ENCODE measurements around the gene TRNT1.

The TRNT1 gene
- total RNA-seq = 54.9 to 73.1 reads per million in 2 donors

DNA sequence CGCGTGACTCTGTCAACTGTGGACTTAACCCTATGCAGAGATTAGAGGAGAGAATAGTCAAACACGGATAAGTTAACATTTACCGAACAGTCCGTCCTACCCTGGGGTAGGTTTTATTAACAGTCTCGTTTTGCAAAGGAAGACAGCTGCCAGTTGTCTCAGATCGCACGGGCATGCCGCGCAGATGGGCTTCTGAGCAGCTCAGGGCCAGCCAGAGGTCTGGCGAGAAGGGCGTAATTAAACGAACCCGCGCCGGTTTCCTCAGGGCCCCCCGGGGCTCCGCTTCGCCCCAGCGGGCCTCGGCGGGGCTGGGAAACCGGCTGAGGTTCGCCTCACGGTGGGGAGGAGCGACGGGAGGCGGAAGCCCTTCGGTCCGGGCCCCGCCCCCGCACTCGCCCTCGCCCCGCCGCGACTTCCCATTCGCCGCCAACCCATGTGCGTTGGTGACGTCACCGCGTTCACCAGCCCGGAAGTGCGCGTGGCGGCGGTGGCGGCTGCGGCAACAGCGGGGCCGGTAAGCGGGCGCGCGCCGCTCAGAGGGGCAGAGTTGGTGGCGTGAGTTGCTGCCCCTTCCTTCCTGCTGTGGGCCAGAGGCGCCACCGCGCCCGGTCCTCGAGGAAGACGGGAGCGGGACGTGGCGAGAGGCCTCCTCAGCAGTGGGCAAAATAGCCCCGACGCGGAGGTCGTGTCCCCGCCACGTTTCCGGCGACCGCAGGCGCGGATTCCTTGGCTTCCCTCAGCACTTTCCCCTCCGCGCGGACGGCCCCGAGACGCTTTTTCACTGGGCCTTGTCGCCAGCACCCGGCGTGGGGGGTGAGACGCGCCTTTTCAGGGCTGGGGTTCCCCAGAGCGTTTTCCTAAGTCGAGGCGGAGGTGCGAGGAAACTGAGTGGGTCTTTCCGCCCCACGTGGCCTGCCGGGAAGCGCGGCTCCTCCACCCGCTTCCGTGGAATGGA, at the start of gene TRNT1:
Gene TRNT1, plus strand, starts transcription at position 464 of the 955 bp plus-strand sequence. CDS start 2,101 bp downstream, outside the sequence.
- DNase-seq = peak; percentile 91

DNA sequence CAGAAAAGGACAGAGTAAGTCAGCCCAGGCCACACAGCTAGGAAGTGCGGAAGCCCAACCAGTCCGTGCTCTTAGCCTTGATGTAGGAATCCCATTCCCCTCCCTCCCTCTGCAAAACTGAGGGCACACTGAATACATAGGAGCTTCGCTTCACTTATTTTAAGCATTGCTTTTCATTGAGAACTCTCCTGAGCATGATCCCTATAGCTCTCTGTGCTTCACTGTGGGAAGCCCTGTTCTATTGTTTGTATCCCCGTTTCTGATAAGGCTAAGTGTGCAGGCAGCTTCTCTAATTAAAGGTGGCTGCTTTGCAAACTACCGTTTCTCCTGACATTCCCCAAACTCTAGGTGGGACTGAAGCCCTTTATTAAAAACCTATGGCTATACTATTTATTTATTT, 46.4 kb upstream of the TRNT1 start:
- no peak for DNase-seq

DNA sequence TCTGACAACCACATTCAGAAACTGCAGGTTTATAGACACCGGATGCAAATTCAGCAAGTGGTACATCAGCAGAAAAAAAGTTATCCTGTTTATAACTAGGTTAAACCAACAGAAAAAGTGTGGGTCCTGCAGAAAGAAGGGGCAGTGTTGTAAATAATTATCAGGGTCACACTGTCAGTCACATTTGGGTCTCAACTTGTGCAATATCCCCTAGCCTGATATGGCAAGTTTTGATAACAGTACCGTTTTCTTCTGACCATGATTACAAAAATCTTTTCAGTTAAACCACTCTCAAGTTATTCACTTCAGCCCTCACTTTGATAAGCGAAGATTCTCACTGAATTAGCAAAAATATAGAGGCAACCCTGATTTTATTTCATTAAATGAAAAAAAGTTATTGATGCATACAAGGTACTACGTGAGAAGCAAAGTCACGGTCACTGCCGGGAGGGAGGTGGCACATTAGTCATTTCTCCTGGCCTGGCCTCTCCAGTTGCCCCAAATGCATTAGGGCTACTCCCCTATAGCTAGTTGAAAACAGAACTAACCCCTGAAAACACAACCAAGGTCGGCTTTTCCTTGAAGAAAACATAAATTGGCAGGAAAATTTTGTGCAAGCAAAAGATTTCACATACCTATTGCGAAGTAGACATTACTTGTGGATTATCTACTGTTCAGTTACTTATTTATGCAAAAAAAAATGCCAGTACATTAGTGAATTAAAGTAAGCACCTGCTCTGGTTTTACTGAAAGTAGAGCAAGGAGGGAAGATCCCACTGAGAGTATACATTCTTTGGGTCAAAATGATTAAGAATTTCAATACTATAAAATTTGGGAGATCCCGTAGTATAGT, 45.1 kb upstream of the TRNT1 start:
- no peak for DNase-seq

DNA sequence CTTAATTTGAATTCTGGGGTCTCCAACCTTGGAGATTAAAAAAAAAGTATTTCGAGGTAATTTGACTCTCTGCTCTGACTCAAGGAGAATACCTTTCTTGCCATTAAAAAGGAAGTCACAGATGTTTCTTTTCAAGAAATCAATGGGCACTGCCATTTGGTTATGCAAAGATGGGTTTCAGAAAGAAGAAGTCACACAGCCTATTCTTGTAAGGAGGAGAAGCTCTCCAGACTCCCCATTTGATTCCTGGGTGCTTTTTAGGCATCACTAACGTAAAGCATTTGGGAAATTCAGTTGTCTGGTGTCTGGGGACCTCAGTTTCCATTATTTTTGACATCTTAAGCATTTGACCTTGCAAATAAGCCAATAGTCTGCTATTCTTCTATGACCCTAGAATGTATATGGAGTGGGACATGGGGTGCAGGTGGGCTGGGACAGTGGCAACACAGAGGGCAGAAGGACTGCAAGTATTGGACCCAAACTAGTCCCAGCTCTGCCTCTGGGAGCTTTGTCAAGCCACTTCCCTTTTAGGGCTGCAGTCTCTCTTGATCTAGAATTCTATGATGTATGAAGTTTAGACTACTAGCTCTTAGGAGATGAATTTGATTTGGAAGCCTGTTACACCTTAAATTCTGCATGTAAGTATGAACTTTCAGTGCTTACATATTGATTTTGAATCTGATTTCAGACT, 44.4 kb upstream of the TRNT1 start:
- DNase-seq = no peak

GRCh38 chr3:3084890-3085289, 41.9 kb upstream of the TRNT1 start:
- DNase-seq = no peak

DNA sequence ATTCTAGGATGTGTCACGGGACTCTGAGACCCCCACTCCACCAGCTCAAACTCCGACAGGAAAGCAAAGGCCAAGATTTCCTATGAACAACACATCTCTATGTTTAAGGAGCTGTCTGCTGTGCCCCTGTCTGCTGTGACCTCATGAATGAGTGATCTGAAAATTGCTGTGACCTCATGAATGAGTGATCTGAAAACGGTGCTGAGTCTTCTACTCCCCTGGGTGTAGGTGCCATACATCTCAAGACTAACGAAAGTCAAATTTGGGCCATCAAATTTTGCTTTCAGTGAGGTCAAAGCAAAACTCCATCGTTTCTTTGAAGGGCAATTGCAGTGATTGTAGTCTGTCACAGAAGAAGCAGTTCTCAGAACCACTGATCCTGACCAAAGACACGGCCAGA, 41.0 kb upstream of the TRNT1 start:
- DNase-seq = no peak

DNA sequence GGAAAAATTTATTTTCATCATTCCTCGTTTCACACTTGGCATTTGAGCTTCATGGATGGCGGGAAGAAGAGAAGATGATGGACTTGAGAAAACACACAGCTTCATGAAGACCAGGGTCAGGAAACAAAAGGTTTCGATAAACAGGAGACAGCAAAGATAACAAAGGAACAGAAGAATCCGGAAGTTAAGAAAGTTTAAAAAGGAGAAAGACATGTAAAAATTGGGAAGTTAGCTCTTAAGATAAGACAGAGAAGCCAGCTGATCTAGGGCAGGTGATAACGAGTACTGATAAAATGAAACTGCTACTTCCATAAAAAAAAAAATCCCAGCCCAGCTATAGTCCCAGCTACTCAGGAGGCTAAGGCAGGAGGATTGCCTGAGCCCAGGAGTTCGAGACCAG, 40.5 kb upstream of the TRNT1 start:
- DNase-seq = no peak

DNA sequence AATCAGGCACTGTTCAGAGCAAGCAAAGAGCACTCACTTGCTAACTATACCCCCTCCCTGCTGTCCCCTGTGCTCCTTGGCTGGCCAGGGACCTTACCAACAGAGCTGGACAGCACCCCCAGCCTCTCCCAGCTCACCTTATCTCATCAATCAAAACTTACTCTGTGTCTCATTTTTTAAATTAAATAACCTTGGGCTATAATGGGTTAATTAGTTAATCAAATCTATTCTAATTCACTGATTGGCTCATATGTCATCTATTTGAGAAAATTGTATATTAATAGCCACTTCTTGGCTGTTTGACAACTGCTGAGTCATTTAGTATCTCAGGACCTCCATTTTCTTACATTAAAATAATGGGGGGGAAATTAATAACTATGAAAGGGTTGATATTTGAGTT, 39.5 kb upstream of the TRNT1 start:
- DNase-seq = no peak

DNA sequence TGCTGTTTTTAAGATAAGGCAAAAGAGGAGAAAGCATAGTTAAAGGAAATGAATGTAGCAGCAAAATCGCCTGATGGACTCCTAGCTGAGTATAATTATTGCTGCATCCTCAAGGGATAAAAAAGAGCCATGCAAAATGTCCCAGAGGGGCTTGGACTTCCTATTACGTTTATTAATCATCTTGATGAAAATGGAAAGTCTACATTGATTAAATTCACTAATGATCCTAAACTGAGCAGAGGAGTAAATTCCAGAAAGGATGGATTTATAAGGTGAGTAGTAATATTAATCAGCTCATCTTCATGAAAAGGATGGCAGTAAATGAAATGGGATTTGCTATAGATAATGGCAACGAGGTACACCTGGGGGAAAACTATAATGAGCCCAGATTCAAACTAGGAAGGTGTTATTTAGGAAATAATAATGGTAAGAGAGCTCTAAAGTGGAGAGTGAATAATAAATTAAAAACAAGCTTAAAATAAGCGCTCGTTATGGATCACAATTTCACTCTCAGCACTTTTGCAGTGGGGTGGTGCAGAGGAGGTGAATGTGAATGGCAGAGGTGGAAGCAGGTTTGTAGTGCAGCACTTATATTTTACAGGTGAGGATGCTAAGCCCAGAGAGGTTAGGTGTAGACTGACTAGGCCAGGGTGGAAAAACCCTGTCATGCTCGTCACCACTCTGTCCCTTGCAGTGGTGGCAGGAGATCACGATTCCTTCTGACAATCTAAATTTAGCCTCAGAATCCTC, 38.8 kb upstream of the TRNT1 start:
- DNase-seq = no peak

DNA sequence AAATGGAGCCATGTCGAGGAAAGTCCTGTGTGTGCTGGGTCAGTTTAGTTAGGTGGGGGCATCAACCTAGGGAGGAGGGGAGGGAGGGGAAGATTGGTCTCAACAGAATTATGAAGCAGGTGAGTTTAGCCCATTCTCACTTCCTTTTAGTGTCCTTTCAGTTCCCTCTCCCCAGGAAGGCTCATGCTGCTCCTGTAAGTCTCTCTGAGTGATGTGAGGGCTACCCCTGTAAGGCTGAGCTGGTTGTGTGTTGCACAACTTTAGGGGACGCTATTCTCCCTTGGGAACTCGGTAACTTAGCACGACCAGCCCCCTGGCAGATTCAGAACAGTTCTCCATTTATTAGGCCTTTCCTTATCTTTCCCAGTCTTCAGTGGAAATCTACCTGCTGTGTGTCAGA, 37.7 kb upstream of the TRNT1 start:
- no peak for DNase-seq

DNA sequence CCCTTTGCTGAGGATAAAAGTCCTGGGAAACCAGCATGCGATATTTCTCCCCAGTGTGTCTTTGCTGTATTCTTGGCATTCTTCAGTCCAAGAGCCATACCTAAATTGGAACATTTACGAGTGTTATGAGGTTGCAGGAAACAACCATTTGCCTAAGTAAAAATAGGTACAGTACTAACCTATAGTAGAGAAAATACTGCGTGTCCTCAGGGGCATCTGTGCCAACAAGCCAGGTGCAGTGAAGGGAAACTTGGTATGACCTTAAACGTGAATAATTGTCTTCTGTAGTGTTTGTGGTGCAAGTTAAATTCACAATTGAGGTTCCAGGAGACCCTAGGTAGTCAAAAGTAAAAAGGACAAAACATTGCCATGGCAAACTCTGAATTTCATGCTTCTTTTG, 28.8 kb upstream of the TRNT1 start:
- DNase-seq = no peak

DNA sequence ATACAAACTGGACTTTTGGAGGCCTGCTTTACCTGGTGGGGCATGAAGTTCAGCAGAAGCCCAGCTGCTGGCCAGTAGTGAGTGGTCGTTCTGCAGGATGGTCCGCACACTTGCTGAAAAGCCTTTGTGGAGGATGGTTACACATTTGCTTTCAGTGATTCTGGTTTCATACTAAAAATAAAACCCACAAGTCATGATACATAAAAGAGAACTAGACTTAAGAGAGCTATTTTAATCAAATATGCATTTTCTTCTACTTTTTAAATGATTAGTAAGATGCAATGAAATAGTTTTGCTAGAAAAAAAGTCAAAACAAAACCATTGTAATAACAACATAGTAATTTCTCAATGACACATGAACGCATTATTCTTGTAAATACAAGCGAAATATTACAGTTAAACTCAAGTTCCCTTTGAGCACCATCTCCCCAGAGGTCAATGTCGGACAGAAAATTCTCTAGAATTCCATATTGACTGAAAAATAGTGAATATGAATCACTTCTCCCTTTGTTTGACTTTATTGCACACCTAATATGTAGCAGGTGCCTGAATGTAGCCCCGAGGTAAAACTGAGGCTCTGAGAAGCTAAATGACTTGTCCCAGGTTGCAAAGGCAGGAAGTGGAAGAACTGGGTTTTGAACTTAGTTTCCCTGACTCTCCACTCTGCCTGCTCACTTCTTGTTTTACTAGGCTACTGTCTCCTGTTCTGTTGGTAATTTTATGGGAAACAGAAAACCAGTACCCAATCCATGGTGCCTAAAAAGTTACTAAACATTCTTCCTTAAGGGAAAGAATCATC, 24.9 kb upstream of the TRNT1 start:
- DNase-seq = no peak

DNA sequence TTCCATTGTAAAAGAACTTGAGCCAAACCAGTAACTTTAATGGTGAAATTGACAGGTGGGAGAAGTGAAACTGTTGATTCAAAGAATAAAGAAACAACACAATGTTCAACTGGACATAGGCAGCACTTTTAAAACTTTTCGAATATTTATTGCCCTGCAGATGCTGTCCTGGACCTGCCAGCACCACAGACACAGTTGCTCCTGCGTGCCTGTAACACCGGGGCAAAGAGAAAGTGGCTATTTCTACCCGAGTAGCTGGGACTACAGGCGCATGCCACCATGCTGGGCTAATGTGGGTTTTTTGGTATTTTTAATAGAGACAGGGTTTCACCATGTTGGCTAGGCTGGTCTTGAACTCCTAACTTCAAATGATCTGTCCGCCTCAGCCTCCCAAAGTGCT, 24.0 kb upstream of the TRNT1 start:
- no peak for DNase-seq

GRCh38 chr3:3105246-3105645, 21.5 kb upstream of the TRNT1 start:
- no peak for DNase-seq

- no peak for DNase-seq
Measured at GRCh38 chr3:3105815-3106214, 20.9 kb upstream of the TRNT1 start.

GRCh38 chr3:3107181-3107580, 19.6 kb upstream of the TRNT1 start:
- DNase-seq = no peak

GRCh38 chr3:3107858-3108257, 18.9 kb upstream of the TRNT1 start:
- DNase-seq = no peak

GRCh38 chr3:3109407-3110298, 17.1 kb upstream of the TRNT1 start:
- no peak for DNase-seq

- DNase-seq = no peak
Measured at GRCh38 chr3:3110299-3110630, 16.5 kb upstream of the TRNT1 start, which contains the start of gene IL5RA. Gene IL5RA (minus strand): TSS chr3:3110374. CDS start chr3:3104984, 5,390 bp downstream.

GRCh38 chr3:3110749-3111361, 15.9 kb upstream of the TRNT1 start:
- no peak for DNase-seq
